NCI-H69 (cell line): ENCODE measurements around the gene TTLL5.

Source experiments
- DNase-seq: peaks from one replicate; lab custom pipeline; 2025; lab: John Stamatoyannopoulos, UW

TTLL5 gene

GRCh38 chr14:75660630-75661498 lies at the start of gene TTLL5, which contains the start of gene ERG28:
TSS of gene TTLL5 (plus strand) at chr14:75661246. CDS start at chr14:75663150, 1,904 bp downstream.
TSS of gene ERG28 (minus strand) at chr14:75660876. CDS start at chr14:75657502, 3,374 bp downstream.
- peak; percentile 100 for DNase-seq

GRCh38 chr14:75612157-75612556 lies 48.9 kb upstream of the TTLL5 start:
- no peak for DNase-seq

GRCh38 chr14:75614179-75614578 lies 46.9 kb upstream of the TTLL5 start:
- no peak for DNase-seq

GRCh38 chr14:75615200-75615599 lies 45.8 kb upstream of the TTLL5 start:
- no peak for DNase-seq

GRCh38 chr14:75619548-75619947 lies 41.5 kb upstream of the TTLL5 start:
- no peak for DNase-seq

GRCh38 chr14:75625034-75625433 lies 36.0 kb upstream of the TTLL5 start:
- no peak for DNase-seq

- DNase-seq = no peak
Measured at GRCh38 chr14:75626396-75626795, 34.6 kb upstream of the TTLL5 start.

GRCh38 chr14:75626863-75627262 lies 34.2 kb upstream of the TTLL5 start:
- DNase-seq = no peak

GRCh38 chr14:75627406-75627805 lies 33.6 kb upstream of the TTLL5 start:
- no peak for DNase-seq

- DNase-seq = no peak
Measured at GRCh38 chr14:75628816-75629215, 32.2 kb upstream of the TTLL5 start.

GRCh38 chr14:75630695-75631452 lies 30.2 kb upstream of the TTLL5 start:
- DNase-seq = peak; percentile 28

- no peak for DNase-seq
Measured at GRCh38 chr14:75631453-75631831, 29.6 kb upstream of the TTLL5 start.

- no peak for DNase-seq
Measured at GRCh38 chr14:75634848-75635247, 26.2 kb upstream of the TTLL5 start.

GRCh38 chr14:75636100-75636692 lies 24.9 kb upstream of the TTLL5 start:
- peak; percentile 73 for DNase-seq

GRCh38 chr14:75640876-75641275 lies 20.2 kb upstream of the TTLL5 start:
- no peak for DNase-seq

GRCh38 chr14:75643985-75644384 lies 17.1 kb upstream of the TTLL5 start:
- no peak for DNase-seq

GRCh38 chr14:75645056-75645455 lies 16.0 kb upstream of the TTLL5 start:
- DNase-seq = no peak

- no peak for DNase-seq
Measured at GRCh38 chr14:75646762-75647161, 14.3 kb upstream of the TTLL5 start.

- DNase-seq = no peak
Measured at GRCh38 chr14:75647640-75648039, 13.4 kb upstream of the TTLL5 start.

- DNase-seq = peak; percentile 10
Measured at GRCh38 chr14:75648066-75648838, 12.8 kb upstream of the TTLL5 start.

- DNase-seq = no peak
Measured at GRCh38 chr14:75649337-75649736, 11.7 kb upstream of the TTLL5 start.

- DNase-seq = no peak
Measured at GRCh38 chr14:75649773-75650172, 11.3 kb upstream of the TTLL5 start.
